Trophoblast cell (in vitro differentiated cells and primary cell): ENCODE measurements around the gene COQ6.

Experiments used
- DNase-seq, 2 donors: peaks; one replicate each; pipeline ENCODE4 v3.0.0-alpha.2; 2016
- H2AFZ ChIP-seq: 2 replicates; pipeline ENCODE4 v1.6.1; 2013; ENCODE audit warnings: low read length, moderate library complexity, mild to moderate bottlenecking; ENCODE audit not compliant: insufficient read depth, poor library complexity
- H2AK5ac ChIP-seq: 2 replicates; pipeline ENCODE4 v1.6.1; 2013; ENCODE audit warnings: mild to moderate bottlenecking, low read length
- H2BK120ac ChIP-seq: 2 replicates; pipeline ENCODE4 v1.6.1; 2013; ENCODE audit warnings: low read length, mild to moderate bottlenecking, moderate library complexity; ENCODE audit not compliant: insufficient read depth, poor library complexity
- H2BK12ac ChIP-seq: 2 replicates; pipeline ENCODE4 v1.6.1; 2013; ENCODE audit warnings: mild to moderate bottlenecking, low read length, moderate library complexity
- H2BK5ac ChIP-seq: 2 replicates; pipeline ENCODE4 v1.6.1; 2013; ENCODE audit warnings: low read length, low read depth, moderate library complexity, mild to moderate bottlenecking; ENCODE audit not compliant: poor library complexity
- H3K14ac ChIP-seq: 2 replicates; pipeline ENCODE4 v1.6.1; 2013; ENCODE audit warnings: mild to moderate bottlenecking, low read length
- H3K18ac ChIP-seq: 2 replicates; pipeline ENCODE4 v1.6.1; 2013; ENCODE audit warnings: mild to moderate bottlenecking, low read length
- H3K23ac ChIP-seq: 2 replicates; pipeline ENCODE4 v1.6.1; 2013; ENCODE audit warnings: low read length
- H3K27ac ChIP-seq: 2 replicates; pipeline ENCODE4 v1.5.1; 2013; ENCODE audit warnings: low read depth, mild to moderate bottlenecking, inconsistent platforms, low read length, moderate library complexity
- H3K27me3 ChIP-seq: 2 replicates; pipeline ENCODE4 v1.6.1; 2013; ENCODE audit warnings: inconsistent platforms, mild to moderate bottlenecking, low read length, moderate library complexity; ENCODE audit not compliant: insufficient read depth
- H3K36me3 ChIP-seq, 2 experiments: 1 replicate in 1 of 2; 2 replicates in 1 of 2; pipeline ENCODE4 v1.6.1; 2013; ENCODE audit warnings: low read length in 2 of 2, mild to moderate bottlenecking in 2 of 2, moderate library complexity in 1 of 2; ENCODE audit not compliant: insufficient read depth in 2 of 2, control insufficient read depth in 1 of 2
- H3K4ac ChIP-seq: 2 replicates; pipeline ENCODE4 v1.6.1; 2013; ENCODE audit warnings: low read depth, mild to moderate bottlenecking, low read length, moderate library complexity
- H3K4me1 ChIP-seq, 2 experiments: 1 replicate in 1 of 2; 2 replicates in 1 of 2; pipeline ENCODE4 v1.6.1; 2013; ENCODE audit warnings: low read length in 2 of 2, mild to moderate bottlenecking in 2 of 2, moderate library complexity in 1 of 2; ENCODE audit not compliant: insufficient read depth in 2 of 2, control insufficient read depth in 1 of 2
- H3K4me2 ChIP-seq: 2 replicates; pipeline ENCODE4 v1.6.1; 2013; ENCODE audit warnings: inconsistent platforms, mild to moderate bottlenecking, low read length, moderate library complexity
- H3K4me3 ChIP-seq: 2 replicates; pipeline ENCODE4 v1.5.1; 2013; ENCODE audit warnings: mild to moderate bottlenecking, low read depth, low read length, inconsistent platforms
- H3K79me1 ChIP-seq: one replicate; pipeline ENCODE4 v1.6.1; 2013; ENCODE audit warnings: low read length
- H3K79me2 ChIP-seq: 2 replicates; pipeline ENCODE4 v1.6.1; 2013; ENCODE audit warnings: low read length, mild to moderate bottlenecking; ENCODE audit not compliant: control insufficient read depth, insufficient read depth, poor library complexity
- H3K9ac ChIP-seq: 2 replicates; pipeline ENCODE4 v1.6.1; 2013; ENCODE audit warnings: mild to moderate bottlenecking, low read length
- H3K9me3 ChIP-seq: 2 replicates; pipeline ENCODE4 v1.6.1; 2013; ENCODE audit warnings: low read depth, mild to moderate bottlenecking, control low read depth, inconsistent platforms, low read length; ENCODE audit not compliant: insufficient read depth
- H4K12ac ChIP-seq: 2 replicates; pipeline ENCODE4 v1.6.1; 2013; ENCODE audit warnings: low read depth, mild to moderate bottlenecking, low read length, moderate library complexity
- H4K8ac ChIP-seq: 2 replicates; pipeline ENCODE4 v1.6.1; 2013; ENCODE audit warnings: low read depth, mild to moderate bottlenecking, low read length, moderate library complexity
- H4K91ac ChIP-seq: one replicate; pipeline ENCODE4 v1.6.1; 2013; ENCODE audit warnings: low read depth, mild to moderate bottlenecking, low read length, moderate library complexity
- WGBS: extraction: QIAGEN DNeasy Blood & Tissue Kit; methylation state at CpG from one replicate; pipeline ENCODE4 v1.1.7; 2013; ENCODE audit warnings: missing lambda C conversion rate; ENCODE audit not compliant: insufficient read length, insufficient coverage; ENCODE audit errors: extremely low coverage; 5-methylcytosine and 5-hydroxymethylcytosine counted together

The COQ6 gene

GRCh38 chr14:73944432-73945158 lies 5.5 kb upstream of the COQ6 start:
- no peak overlapping the region for H2BK5ac ChIP-seq
- H3K4me2 ChIP-seq, result no peak overlapping the region
- no peak overlapping the region for H3K18ac ChIP-seq
- H3K36me3 ChIP-seq, result peaks cover 3 to 7% of the 10 kb centered on the region in 2 experiments
- DNase-seq, result no peak
- H4K8ac ChIP-seq, result no peak overlapping the region
- no peaks in the 10 kb centered on the region for H3K79me2 ChIP-seq
- no CpG with 5 or more reads among the region's 17 CpGs for WGBS
- H2AFZ ChIP-seq, result no peak overlapping the region
- no peak overlapping the region for H2AK5ac ChIP-seq
- H3K27ac ChIP-seq, result no peak overlapping the region
- H3K79me1 ChIP-seq, result no peaks in the 10 kb centered on the region
- no peak overlapping the region for H2BK120ac ChIP-seq
- peaks cover 0 to 2% of the 10 kb centered on the region in 2 experiments for H3K4me1 ChIP-seq
- no peak overlapping the region for H4K91ac ChIP-seq
- no peak overlapping the region for H2BK12ac ChIP-seq
- H3K27me3 ChIP-seq, result no peaks in the 10 kb centered on the region
- H3K23ac ChIP-seq, result no peak overlapping the region
- no peak overlapping the region for H3K14ac ChIP-seq
- H3K4ac ChIP-seq, result no peak overlapping the region
- H3K9ac ChIP-seq, result no peak overlapping the region
- H3K9me3 ChIP-seq, result no peaks in the 10 kb centered on the region
- H3K4me3 ChIP-seq, result no peak overlapping the region
- no peak overlapping the region for H4K12ac ChIP-seq

- no peak overlapping the region for H2AK5ac ChIP-seq
- no peak overlapping the region for H3K18ac ChIP-seq
- H3K4me3 ChIP-seq, result no peak overlapping the region
- H3K9ac ChIP-seq, result no peak overlapping the region
- H4K8ac ChIP-seq, result no peak overlapping the region
- no peak for DNase-seq
- H3K4me2 ChIP-seq, result no peak overlapping the region
- H3K4me1 ChIP-seq, result peaks cover 0 to 2% of the 10 kb centered on the region in 2 experiments
- H2BK120ac ChIP-seq, result no peak overlapping the region
- no peak overlapping the region for H3K27ac ChIP-seq
- no peaks in the 10 kb centered on the region for H3K27me3 ChIP-seq
- no peak overlapping the region for H4K12ac ChIP-seq
- H2BK12ac ChIP-seq, result no peak overlapping the region
- no peaks in the 10 kb centered on the region for H3K9me3 ChIP-seq
- no peak overlapping the region for H3K23ac ChIP-seq
- H3K4ac ChIP-seq, result no peak overlapping the region
- WGBS, result no CpG with 5 or more reads among the region's 4 CpGs
- H2AFZ ChIP-seq, result no peak overlapping the region
- no peak overlapping the region for H2BK5ac ChIP-seq
- no peak overlapping the region for H3K14ac ChIP-seq
- peaks cover under 1% of the 10 kb centered on the region for H3K79me2 ChIP-seq
- peaks cover 3% of the 10 kb centered on the region for H3K79me1 ChIP-seq
- no peak overlapping the region for H4K91ac ChIP-seq
- H3K36me3 ChIP-seq, result peaks cover 3 to 7% of the 10 kb centered on the region in 2 experiments
Measured at GRCh38 chr14:73945159-73945670, 4.9 kb upstream of the COQ6 start.

GRCh38 chr14:73953731-73954130 lies 3.6 kb downstream of the COQ6 start:
- no peak overlapping the region for H3K4me3 ChIP-seq
- no peak overlapping the region for H2BK120ac ChIP-seq
- no peak overlapping the region for H2BK5ac ChIP-seq

GRCh38 chr14:73955674-73956073 lies 5.6 kb downstream of the COQ6 start:
- no peak overlapping the region for H3K4me3 ChIP-seq
- H3K27me3 ChIP-seq, result no peaks in the 10 kb centered on the region
- no peak for DNase-seq
- no peak overlapping the region for H2BK5ac ChIP-seq
- H3K4ac ChIP-seq, result no peak overlapping the region
- H4K91ac ChIP-seq, result no peak overlapping the region
- H2BK120ac ChIP-seq, result no peak overlapping the region
- no peak overlapping the region for H4K8ac ChIP-seq
- no peak overlapping the region for H3K14ac ChIP-seq
- H3K9ac ChIP-seq, result no peak overlapping the region
- H2AFZ ChIP-seq, result no peak overlapping the region
- H3K9me3 ChIP-seq, result no peaks in the 10 kb centered on the region
- H3K36me3 ChIP-seq, result peaks cover 9 to 27% of the 10 kb centered on the region in 2 experiments
- H3K4me2 ChIP-seq, result no peak overlapping the region
- H3K23ac ChIP-seq, result no peak overlapping the region
- H3K4me1 ChIP-seq, result peaks cover 3% of the 10 kb centered on the region in 2 experiments
- H2AK5ac ChIP-seq, result no peak overlapping the region
- H3K18ac ChIP-seq, result no peak overlapping the region
- H4K12ac ChIP-seq, result no peak overlapping the region
- H3K79me1 ChIP-seq, result no peaks in the 10 kb centered on the region
- no peak overlapping the region for H2BK12ac ChIP-seq
- no peak overlapping the region for H3K27ac ChIP-seq
- no CpG with 5 or more reads among the region's 5 CpGs for WGBS
- no peaks in the 10 kb centered on the region for H3K79me2 ChIP-seq

More at GRCh38 chr14:73953731-73954130, 3.6 kb downstream of the COQ6 start:
- Histone ChIP-seq H3K9ac (no peak overlapping the region), H2AK5ac (no peak overlapping the region), H4K8ac (no peak overlapping the region), H3K79me1 (peaks cover 5% of the 10 kb centered on the region), H3K14ac (no peak overlapping the region), H3K4me2 (no peak overlapping the region), H3K27ac (no peak overlapping the region), H3K9me3 (no peaks in the 10 kb centered on the region), H4K91ac (no peak overlapping the region), H3K27me3 (no peaks in the 10 kb centered on the region), H4K12ac (no peak overlapping the region), H2BK12ac (no peak overlapping the region), H3K4ac (no peak overlapping the region), H3K23ac (no peak overlapping the region), H3K79me2 (peaks cover 3% of the 10 kb centered on the region), H2AFZ (no peak overlapping the region), H3K18ac (no peak overlapping the region), H3K36me3 (peaks cover 7 to 17% of the 10 kb centered on the region in 2 experiments), H3K4me1 (peaks cover 3 to 4% of the 10 kb centered on the region in 2 experiments)
- DNase-seq, result no peak
- WGBS, result no CpG with 5 or more reads among the region's 1 CpG
